H1 (cell line): Measurements from ENCODE around the gene ZNF318. TPM values are rescaled to one million over a fixed set of nuclear protein-coding genes. Genes with fewer than 3 reads are reported as not detected.
"Not testable (repeated sequence)": the region's sequence is repeated elsewhere in the genome, so short reads cannot be mapped to it uniquely, and the experiment has no call there.

Source experiments
- CTCF ChIA-PET: fragments of 300-600 bp; sonication (Branson Sonifier 250); formaldehyde crosslinking; loops from one replicate; lab custom pipeline; 2021; ENCODE audit not compliant: partially characterized antibody; lab: Charles Lee
- POLR2A ChIA-PET: fragments of 300-600 bp; sonication (Branson Sonifier 250); formaldehyde crosslinking; loops from one replicate; lab custom pipeline; 2021; ENCODE audit warnings: inconsistent platforms; ENCODE audit not compliant: partially characterized antibody; lab: Charles Lee
- DNase-seq, 2 experiments: peaks; one replicate each; pipeline versions ENCODE4 v3.0.0 to v3.0.0-alpha.2; 2010 to 2022; ENCODE audit warnings: low spot score in 2 of 2, low read depth in 1 of 2, mixed read lengths in 1 of 2
- FAIRE-seq: peaks from 2 replicates; lab custom pipeline; 2011; peaks lifted over from hg19 to GRCh38; lab: Jason Lieb, UNC
- H2AFZ ChIP-seq: 2 replicates; pipeline ENCODE4 v1.8.1; 2012; ENCODE audit warnings: low read length, inconsistent platforms
- H2AK5ac ChIP-seq: 2 replicates; pipeline ENCODE4 v1.6.1; 2013; ENCODE audit warnings: low read depth, low read length
- H2BK120ac ChIP-seq: replicated peaks from 2 replicates; pipeline ENCODE3; 2013; ENCODE audit warnings: low read depth, low read length, inconsistent platforms
- H2BK12ac ChIP-seq: 2 replicates; pipeline ENCODE4 v1.6.1; 2013; ENCODE audit warnings: low read depth, low read length
- H2BK15ac ChIP-seq: 2 replicates; pipeline ENCODE4 v1.6.1; 2013; ENCODE audit warnings: low read length
- H2BK20ac ChIP-seq: 2 replicates; pipeline ENCODE4 v1.6.1; 2013; ENCODE audit warnings: low read length
- H2BK5ac ChIP-seq: 2 replicates; pipeline ENCODE4 v1.6.1; 2013; ENCODE audit warnings: low read depth, low read length
- H3K14ac ChIP-seq: 2 replicates; pipeline ENCODE4 v1.6.1; 2013; ENCODE audit warnings: inconsistent platforms; ENCODE audit not compliant: insufficient read length
- H3K18ac ChIP-seq: 2 replicates; pipeline ENCODE4 v1.6.1; 2013; ENCODE audit warnings: low read length; ENCODE audit errors: extremely low read depth
- H3K23ac ChIP-seq: 2 replicates; pipeline ENCODE4 v1.6.1; 2013; ENCODE audit warnings: inconsistent platforms; ENCODE audit not compliant: insufficient read length
- H3K23me2 ChIP-seq: 2 replicates; pipeline ENCODE4 v1.6.1; 2013; ENCODE audit warnings: low read depth, low read length
- H3K27ac ChIP-seq: 2 replicates; pipeline ENCODE4 v1.6.1; 2011; ENCODE audit warnings: low read depth, low read length, inconsistent platforms
- H3K27me3 ChIP-seq, 4 experiments: replicated peaks in 1 of 4; 1 replicate in 1 of 4; 2 replicates in 3 of 4; pipeline versions ENCODE4 v1.6.1 to v1.8.1; 2011 to 2013; ENCODE audit warnings: low read length in 3 of 4, mild to moderate bottlenecking in 3 of 4, inconsistent platforms in 2 of 4, mixed read lengths in 2 of 4, moderate library complexity in 1 of 4; ENCODE audit not compliant: control insufficient read depth in 3 of 4, insufficient read depth in 3 of 4; ENCODE audit errors: extremely low read depth in 1 of 4
- H3K36me3 ChIP-seq, 4 experiments: 2 replicates each; pipeline versions ENCODE4 v1.6.1 to v1.8.1; 2011 to 2013; ENCODE audit warnings: mild to moderate bottlenecking in 4 of 4, low read length in 3 of 4, moderate library complexity in 2 of 4, control low read depth in 1 of 4, inconsistent platforms in 1 of 4; ENCODE audit not compliant: insufficient read depth in 4 of 4, control insufficient read depth in 2 of 4
- H3K4ac ChIP-seq: replicated peaks from 2 replicates; pipeline ENCODE3; 2013; ENCODE audit warnings: low read length, low read depth, mixed read lengths, inconsistent platforms; ENCODE audit not compliant: insufficient read length
- H3K4me1 ChIP-seq, 4 experiments: replicated peaks in 1 of 4; 1 replicate in 1 of 4; 2 replicates in 3 of 4; pipeline versions ENCODE4 v1.6.1 to v1.8.1; 2011 to 2013; ENCODE audit warnings: low read length in 3 of 4, inconsistent platforms in 2 of 4, mixed read lengths in 1 of 4; ENCODE audit not compliant: insufficient read depth in 4 of 4, control insufficient read depth in 3 of 4
- H3K4me2 ChIP-seq, 2 experiments: 2 replicates each; pipeline versions ENCODE4 v1.6.1 to v1.8.1; 2011 to 2013; ENCODE audit warnings: low read depth in 2 of 2, low read length in 2 of 2, control low read depth in 1 of 2, inconsistent platforms in 1 of 2, mild to moderate bottlenecking in 1 of 2; ENCODE audit not compliant: insufficient read depth in 1 of 2
- H3K4me3 ChIP-seq, 4 experiments: fragments of 200-600, 300-600 bp in 1 of 4; sonication (generic), shearing (Covaris generic), sonication (Bioruptor Twin) in 1 of 4; 2 replicates each; pipeline versions ENCODE4 v1.5.1 to v1.8.1; 2011 to 2016; ENCODE audit warnings: low read length in 4 of 4, low read depth in 3 of 4, control low read depth in 2 of 4, inconsistent platforms in 2 of 4, mild to moderate bottlenecking in 2 of 4, mixed read lengths in 1 of 4, moderate library complexity in 1 of 4; ENCODE audit not compliant: insufficient read depth in 2 of 4; ENCODE audit errors: extremely low read depth in 1 of 4
- H3K56ac ChIP-seq: replicated peaks from 2 replicates; pipeline ENCODE3; 2013; ENCODE audit warnings: low read depth, mild to moderate bottlenecking, mixed read lengths, low read length, inconsistent platforms; ENCODE audit not compliant: insufficient read length
- H3K79me1 ChIP-seq: 2 replicates; pipeline ENCODE4 v1.6.1; 2013; ENCODE audit warnings: low read depth, low read length, control low read depth
- H3K79me2 ChIP-seq, 2 experiments: 2 replicates each; pipeline versions ENCODE4 v1.6.1 to v1.8.1; 2012 to 2013; ENCODE audit warnings: low read length in 2 of 2, mild to moderate bottlenecking in 2 of 2, inconsistent platforms in 1 of 2; ENCODE audit not compliant: insufficient read depth in 2 of 2, control insufficient read depth in 1 of 2
- H3K9ac ChIP-seq, 4 experiments: replicated peaks in 1 of 4; 1 replicate in 1 of 4; 2 replicates in 3 of 4; pipeline versions ENCODE4 v1.6.1 to v1.8.1; 2011 to 2013; ENCODE audit warnings: low read depth in 3 of 4, low read length in 3 of 4, control low read depth in 2 of 4, mild to moderate bottlenecking in 2 of 4, moderate library complexity in 2 of 4, inconsistent platforms in 1 of 4; ENCODE audit errors: extremely low read depth in 1 of 4
- H3K9me3 ChIP-seq, 2 experiments: 2 replicates each; pipeline versions ENCODE4 v1.6.1 to v1.8.1; 2012 to 2013; ENCODE audit warnings: mild to moderate bottlenecking in 2 of 2, moderate library complexity in 2 of 2, control low read depth in 1 of 2, inconsistent platforms in 1 of 2, low read depth in 1 of 2, low read length in 1 of 2, mixed read lengths in 1 of 2; ENCODE audit not compliant: insufficient read depth in 2 of 2
- H4K20me1 ChIP-seq, 2 experiments: replicated peaks in 1 of 2; 2 replicates each; pipeline versions ENCODE3 to v1.8.1; 2011 to 2013; ENCODE audit warnings: inconsistent platforms in 2 of 2, low read length in 2 of 2, mild to moderate bottlenecking in 1 of 2; ENCODE audit not compliant: insufficient read depth in 2 of 2, control insufficient read depth in 1 of 2
- H4K5ac ChIP-seq: 2 replicates; pipeline ENCODE4 v1.6.1; 2013; ENCODE audit warnings: low read length, low read depth, mixed read lengths, inconsistent platforms; ENCODE audit not compliant: insufficient read length
- H4K8ac ChIP-seq: 2 replicates; pipeline ENCODE4 v1.8.0; 2013; ENCODE audit warnings: mild to moderate bottlenecking, moderate library complexity, low read length, inconsistent platforms; ENCODE audit not compliant: insufficient read depth; ENCODE audit errors: extremely low read depth
- H4K91ac ChIP-seq: replicated peaks from 2 replicates; pipeline ENCODE3; 2013; ENCODE audit warnings: low read length, mixed read lengths, inconsistent platforms; ENCODE audit not compliant: insufficient read length
- HDAC6 ChIP-seq: IDR thresholded peaks from one replicate; pipeline ENCODE4 v1.7.1; 2012; ENCODE audit warnings: low read depth, mild to moderate bottlenecking, inconsistent platforms, low read length, moderate library complexity
- POU5F1 ChIP-seq: IDR thresholded peaks from 2 replicates; pipeline ENCODE4 v1.6.1; 2011; ENCODE audit warnings: low read depth, mild to moderate bottlenecking, low read length, moderate library complexity
- RNF2 ChIP-seq: fragments of 200-900, 300-1000 bp; sonication (generic); IDR thresholded peaks from 2 replicates; pipeline ENCODE4 v1.7.1; 2016; ENCODE audit warnings: borderline replicate concordance, low read depth, mild to moderate bottlenecking, antibody characterized with exemption, low read length; ENCODE audit not compliant: poor library complexity, severe bottlenecking; ENCODE audit errors: missing control alignments
- SP2 ChIP-seq: IDR thresholded peaks from 2 replicates; pipeline ENCODE4 v1.6.1; 2012; ENCODE audit warnings: mild to moderate bottlenecking, low read length, inconsistent platforms
- WGBS, 2 experiments: shearing (Covaris generic) in 1 of 2; methylation state at CpG; one replicate each; pipeline versions ENCODE4 v1.1.6 to v1.1.7; 2013 to 2015; ENCODE audit warnings: low lambda C conversion rate in 2 of 2, mixed read lengths in 2 of 2, inconsistent platforms in 1 of 2, low coverage in 1 of 2, missing lambda C conversion rate in 1 of 2; ENCODE audit not compliant: insufficient replicate concordance in 2 of 2, insufficient coverage in 1 of 2, insufficient read length in 1 of 2; ENCODE audit errors: extremely low coverage in 1 of 2, missing lambda C conversion rate in 1 of 2; 5-methylcytosine and 5-hydroxymethylcytosine counted together
- polyA plus RNA-seq, 7 experiments: library from polyadenylated mRNA; depleted of rRNA in 3 of 7; stranded (reverse) in 5 of 7; unstranded in 2 of 7; fragments of >200 nt in 5 of 7; fragments of 200-250 nt in 2 of 7; gene quantifications; 1 replicate in 5 of 7; 2 replicates in 1 of 7; 4 replicates in 1 of 7; pipeline versions ENCODE4 v1.2.1 to v1.2.3, GENCODE V29; 2011 to 2013; ENCODE audit warnings: missing spikeins in 2 of 7, mixed read lengths in 2 of 7
- total RNA-seq: library from RNA; stranded (reverse); fragmentation: NEBNext Ultra II Directional; extraction: Animal tissue kit (Norgen Biotek cat#: 25700); gene quantifications from 2 replicates; pipeline ENCODE4 v1.2.1, GENCODE V29; 2021
- TF ChIP-seq, protein P1 (sequence below): IDR thresholded peaks from 2 replicates; pipeline ENCODE4 v1.6.1; 2012; ENCODE audit warnings: low read length, inconsistent platforms

The ZNF318 gene
- total and polyA plus RNA-seq, 2 of the 8 experiments (the other 6 are each of a cell fraction or from before 2014, with no cell fraction given) = 10.2 to 22.1 TPM

DNA sequence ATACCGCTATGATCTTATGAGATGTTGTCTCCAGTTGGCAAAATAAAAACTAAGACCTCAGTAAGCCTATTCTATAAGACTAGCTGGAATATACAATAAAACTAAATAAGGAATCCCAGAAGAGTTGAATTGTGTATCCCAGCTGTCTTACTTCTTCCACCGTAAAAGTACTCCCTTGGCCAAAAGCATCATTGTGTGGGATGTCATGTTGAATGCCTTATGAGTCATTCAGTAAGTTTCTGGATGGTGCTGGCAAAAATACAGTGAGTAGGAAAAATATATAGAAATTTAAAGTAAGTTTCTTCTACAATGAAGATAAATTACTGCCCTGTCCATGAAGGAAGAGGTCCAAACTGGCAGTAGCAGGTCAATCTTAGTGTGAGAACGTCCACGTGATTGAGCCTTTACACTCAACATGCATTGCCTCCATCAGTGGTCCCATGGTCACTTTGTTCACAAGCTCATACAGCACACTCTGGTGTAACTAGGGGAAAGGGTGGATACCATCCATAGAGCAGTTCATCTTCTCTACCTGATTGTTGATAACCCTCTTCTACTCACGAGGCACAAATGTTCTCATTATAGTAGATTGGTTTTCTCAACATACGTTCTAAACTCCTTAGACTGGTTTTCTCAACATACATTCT is 13.7 kb upstream of the ZNF318 start (continued):
- TF ChIP-seq POU5F1 (no peak), SP2 (no peak), HDAC6 (no peak), RNF2 (no peak)
- TF ChIP-seq, protein P1, sequence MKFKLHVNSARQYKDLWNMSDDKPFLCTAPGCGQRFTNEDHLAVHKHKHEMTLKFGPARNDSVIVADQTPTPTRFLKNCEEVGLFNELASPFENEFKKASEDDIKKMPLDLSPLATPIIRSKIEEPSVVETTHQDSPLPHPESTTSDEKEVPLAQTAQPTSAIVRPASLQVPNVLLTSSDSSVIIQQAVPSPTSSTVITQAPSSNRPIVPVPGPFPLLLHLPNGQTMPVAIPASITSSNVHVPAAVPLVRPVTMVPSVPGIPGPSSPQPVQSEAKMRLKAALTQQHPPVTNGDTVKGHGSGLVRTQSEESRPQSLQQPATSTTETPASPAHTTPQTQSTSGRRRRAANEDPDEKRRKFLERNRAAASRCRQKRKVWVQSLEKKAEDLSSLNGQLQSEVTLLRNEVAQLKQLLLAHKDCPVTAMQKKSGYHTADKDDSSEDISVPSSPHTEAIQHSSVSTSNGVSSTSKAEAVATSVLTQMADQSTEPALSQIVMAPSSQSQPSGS = no peak

DNA sequence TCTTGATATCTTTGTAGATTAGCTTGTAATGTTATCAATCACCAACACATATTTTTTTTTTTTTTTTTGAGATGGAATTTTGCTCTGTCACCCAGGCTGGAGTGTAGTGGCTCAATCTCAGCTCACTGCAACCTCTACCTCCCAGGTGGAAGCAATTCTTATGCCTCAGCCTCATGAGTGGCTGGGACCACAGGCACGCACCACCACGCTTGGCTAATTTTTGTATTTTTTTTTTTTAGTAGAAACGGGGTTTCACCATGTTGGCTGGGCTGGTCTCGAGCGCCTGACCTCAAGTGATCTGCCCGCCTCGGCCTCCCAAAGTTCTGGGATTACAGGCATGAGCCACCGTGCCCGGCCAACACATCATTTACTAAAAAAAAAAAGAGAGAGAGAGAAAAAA is 11.4 kb upstream of the ZNF318 start:
- H2BK12ac ChIP-seq, H4K20me1 ChIP-seq, H4K8ac ChIP-seq, H3K4me1 ChIP-seq, H4K91ac ChIP-seq, H3K23ac ChIP-seq, H3K27me3 ChIP-seq, H4K5ac ChIP-seq, H3K79me2 ChIP-seq, H2BK20ac ChIP-seq, H3K79me1 ChIP-seq, H3K23me2 ChIP-seq, H3K4me3 ChIP-seq, DNase-seq, H3K9me3 ChIP-seq, H3K56ac ChIP-seq, H2AFZ ChIP-seq, H2BK120ac ChIP-seq, H2BK15ac ChIP-seq, H2AK5ac ChIP-seq, H3K18ac ChIP-seq, FAIRE-seq, H3K14ac ChIP-seq, H3K4me2 ChIP-seq, H3K36me3 ChIP-seq, POLR2A ChIA-PET, H3K4ac ChIP-seq, H3K9ac ChIP-seq, H2BK5ac ChIP-seq, H3K27ac ChIP-seq: not testable (repeated sequence)
- CTCF ChIA-PET = interaction anchor here (0.6 to 1.2 kb wide), 7 partner anchors 9 to 1710 kb away, joined by 3 to 6 read pairs (median 3); no protein-coding TSS in a partner anchor
- 100% methylated on average over 7 of the region's 9 CpGs; no CpG with 5 or more reads in 1 of the 2 experiments for WGBS, 2 experiments
